ENCODE results near the gene SMIM45.

DNA sequence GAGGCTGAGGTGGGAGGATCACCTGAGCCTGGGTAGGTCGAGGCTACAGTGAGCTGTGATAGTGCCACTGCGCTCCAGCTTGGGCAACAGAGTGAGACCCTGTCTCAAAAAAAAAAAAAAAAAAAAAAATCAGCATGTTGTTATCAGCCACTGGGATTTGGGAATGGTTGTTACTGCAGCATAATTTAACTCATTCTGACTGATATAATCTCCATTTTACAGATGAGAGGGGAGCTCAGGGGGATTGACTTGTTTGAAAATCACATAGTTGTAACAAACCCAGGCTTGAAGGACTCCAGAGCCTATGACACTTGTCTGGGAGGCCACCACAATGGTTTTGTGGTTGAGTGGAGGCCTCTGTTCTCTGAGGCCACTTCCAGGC, 14.3 kb downstream of the SMIM45 start:
- TF ChIP-seq, protein P1, sequence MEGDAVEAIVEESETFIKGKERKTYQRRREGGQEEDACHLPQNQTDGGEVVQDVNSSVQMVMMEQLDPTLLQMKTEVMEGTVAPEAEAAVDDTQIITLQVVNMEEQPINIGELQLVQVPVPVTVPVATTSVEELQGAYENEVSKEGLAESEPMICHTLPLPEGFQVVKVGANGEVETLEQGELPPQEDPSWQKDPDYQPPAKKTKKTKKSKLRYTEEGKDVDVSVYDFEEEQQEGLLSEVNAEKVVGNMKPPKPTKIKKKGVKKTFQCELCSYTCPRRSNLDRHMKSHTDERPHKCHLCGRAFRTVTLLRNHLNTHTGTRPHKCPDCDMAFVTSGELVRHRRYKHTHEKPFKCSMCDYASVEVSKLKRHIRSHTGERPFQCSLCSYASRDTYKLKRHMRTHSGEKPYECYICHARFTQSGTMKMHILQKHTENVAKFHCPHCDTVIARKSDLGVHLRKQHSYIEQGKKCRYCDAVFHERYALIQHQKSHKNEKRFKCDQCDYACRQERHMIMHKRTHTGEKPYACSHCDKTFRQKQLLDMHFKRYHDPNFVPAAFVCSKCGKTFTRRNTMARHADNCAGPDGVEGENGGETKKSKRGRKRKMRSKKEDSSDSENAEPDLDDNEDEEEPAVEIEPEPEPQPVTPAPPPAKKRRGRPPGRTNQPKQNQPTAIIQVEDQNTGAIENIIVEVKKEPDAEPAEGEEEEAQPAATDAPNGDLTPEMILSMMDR (IDR thresholded peaks at IDR 0.05; ENCODE audit: borderline replicate concordance, extremely low read depth, low read length, poor library complexity, severe bottlenecking) = no peak
- TF ChIP-seq EZH2 (IDR thresholded peaks at IDR 0.05; ENCODE audit: borderline replicate concordance, low read depth, low read length, severe bottlenecking) = no peak

Measured in DND-41 (cell line).